GM12878 (cell line): ENCODE measurements around the gene PSMC3IP. TPM values are rescaled to one million over a fixed set of nuclear protein-coding genes. Genes with fewer than 3 reads are reported as not detected.

ENCODE experiments used
- BMI1 ChIP-seq: fragments of 450-650 bp; IDR thresholded peaks from 2 replicates; pipeline ENCODE4 v1.6.1; 2016; ENCODE audit warnings: mild to moderate bottlenecking, moderate library complexity, borderline replicate concordance
- CEBPZ ChIP-seq: fragments of 150-350 bp; IDR thresholded peaks from 2 replicates; pipeline ENCODE4 v1.6.1; 2016; ENCODE audit warnings: low read depth, low read length
- DPF2 ChIP-seq: fragments of 450-650 bp; IDR thresholded peaks from 2 replicates; pipeline ENCODE4 v1.6.1; 2017; ENCODE audit warnings: mild to moderate bottlenecking
- GATAD2B ChIP-seq: fragments of 450-650 bp; conservative IDR thresholded peaks from 2 replicates; pipeline ENCODE4 v1.6.1; 2017; ENCODE audit warnings: low read depth, mild to moderate bottlenecking, moderate library complexity
- HCFC1 ChIP-seq: fragments of 150-350 bp; IDR thresholded peaks from 2 replicates; pipeline ENCODE4 v1.6.1; 2014; ENCODE audit warnings: low read length
- HDGF ChIP-seq: fragments of 450-650 bp; IDR thresholded peaks from 2 replicates; pipeline ENCODE4 v1.6.1; 2016; ENCODE audit warnings: antibody characterized with exemption
- IKZF1 ChIP-seq: fragments of 450-650 bp; conservative IDR thresholded peaks from 2 replicates; pipeline ENCODE4 v1.6.1; 2017; ENCODE audit warnings: antibody characterized with exemption, mild to moderate bottlenecking
- IKZF2 ChIP-seq, 2 experiments: fragments of 450-650 bp; IDR thresholded peaks; 2 replicates each; pipeline ENCODE4 v1.6.1; 2017; ENCODE audit warnings: mild to moderate bottlenecking in 2 of 2, moderate library complexity in 2 of 2
- NBN ChIP-seq: fragments of 450-650 bp; IDR thresholded peaks from 2 replicates; pipeline ENCODE4 v1.6.1; 2016
- RCOR1 ChIP-seq: conservative IDR thresholded peaks from 2 replicates; pipeline ENCODE4 v1.6.1; 2012; ENCODE audit warnings: low read depth, low read length, improper control_type of control experiment
- RELA ChIP-seq: fragments of 450-650 bp; IDR thresholded peaks from 2 replicates; pipeline ENCODE4 v1.8.0; 2014; ENCODE audit warnings: borderline replicate concordance; ENCODE audit not compliant: partially characterized antibody
- SMARCA5 ChIP-seq: fragments of 450-650 bp; IDR thresholded peaks from 2 replicates; pipeline ENCODE4 v1.6.1; 2017; ENCODE audit warnings: mild to moderate bottlenecking
- SREBF2 ChIP-seq: IDR thresholded peaks from 2 replicates; pipeline ENCODE4 v1.6.1; 2012; ENCODE audit warnings: mild to moderate bottlenecking, low read length
- TAF1 ChIP-seq: IDR thresholded peaks from 2 replicates; pipeline ENCODE4 v1.6.1; 2011; ENCODE audit warnings: mild to moderate bottlenecking, low read depth, low read length, borderline replicate concordance
- TBL1XR1 ChIP-seq: IDR thresholded peaks from 2 replicates; pipeline ENCODE4 v1.6.1; 2012; ENCODE audit warnings: low read depth, low read length, improper control_type of control experiment
- TCF3 ChIP-seq: IDR thresholded peaks from 2 replicates; pipeline ENCODE4 v1.6.1; 2012; ENCODE audit warnings: low read depth, mild to moderate bottlenecking, low read length, borderline replicate concordance; ENCODE audit not compliant: insufficient read depth
- ZBTB11 ChIP-seq: fragments of 450-650 bp; formaldehyde crosslinking; IDR thresholded peaks from 2 replicates; pipeline ENCODE4 v1.5.0; 2022; ENCODE audit warnings: mild to moderate bottlenecking, missing genetic modification characterization
- ZNF217 ChIP-seq: fragments of 450-650 bp; IDR thresholded peaks from 2 replicates; pipeline ENCODE4 v1.6.1; 2017; ENCODE audit warnings: antibody characterized with exemption, mild to moderate bottlenecking
- ZNF384 ChIP-seq: IDR thresholded peaks from 2 replicates; pipeline ENCODE4 v1.6.1; 2012; ENCODE audit warnings: low read depth, mild to moderate bottlenecking, low read length, improper control_type of control experiment, borderline replicate concordance
- polyA plus RNA-seq, 11 experiments: library from polyadenylated mRNA; depleted of rRNA in 4 of 11; unstranded in 6 of 11; stranded (reverse) in 5 of 11; fragments of >200 nt; fragmentation: Nextera tagmentation in 4 of 11; fragmentation: Illumina TruSeq in 1 of 11; extraction: Ambion mirVana in 4 of 11; extraction: Trizol in 1 of 11; gene quantifications; 1 replicate in 1 of 11; 2 replicates in 10 of 11; pipeline versions ENCODE4 v1.2.1 to v1.2.3, GENCODE V29; 2011 to 2016; ENCODE audit warnings: inconsistent platforms in 2 of 11, missing spikeins in 2 of 11, low read depth in 1 of 11
- total RNA-seq, 4 experiments: library from RNA; depleted of rRNA in 3 of 4; stranded (reverse); fragments of >200 nt in 3 of 4; fragmentation: Illumina TruSeq in 1 of 4; extraction: Trizol in 1 of 4; gene quantifications; 2 replicates each; pipeline versions ENCODE4 v1.2.1 to v1.2.3, GENCODE V29; 2013 to 2021
- TF ChIP-seq, protein P1 (sequence below): IDR thresholded peaks from 2 replicates; pipeline ENCODE4 v1.6.1; 2011; ENCODE audit warnings: low read depth, mild to moderate bottlenecking, low read length, moderate library complexity, borderline replicate concordance; ENCODE audit errors: extremely low read depth
- TF ChIP-seq, protein P2 (sequence below): fragments of 450-650 bp; IDR thresholded peaks from 2 replicates; pipeline ENCODE4 v1.6.1; 2018; ENCODE audit warnings: mild to moderate bottlenecking, low read depth, moderate library complexity; ENCODE audit not compliant: partially characterized antibody

The PSMC3IP gene
- total and polyA plus RNA-seq, 10 of the 15 experiments (the other 5 are each of a cell fraction or from before 2014, with no cell fraction given), result 6.8 to 34.5 (median 17.7) TPM

DNA sequence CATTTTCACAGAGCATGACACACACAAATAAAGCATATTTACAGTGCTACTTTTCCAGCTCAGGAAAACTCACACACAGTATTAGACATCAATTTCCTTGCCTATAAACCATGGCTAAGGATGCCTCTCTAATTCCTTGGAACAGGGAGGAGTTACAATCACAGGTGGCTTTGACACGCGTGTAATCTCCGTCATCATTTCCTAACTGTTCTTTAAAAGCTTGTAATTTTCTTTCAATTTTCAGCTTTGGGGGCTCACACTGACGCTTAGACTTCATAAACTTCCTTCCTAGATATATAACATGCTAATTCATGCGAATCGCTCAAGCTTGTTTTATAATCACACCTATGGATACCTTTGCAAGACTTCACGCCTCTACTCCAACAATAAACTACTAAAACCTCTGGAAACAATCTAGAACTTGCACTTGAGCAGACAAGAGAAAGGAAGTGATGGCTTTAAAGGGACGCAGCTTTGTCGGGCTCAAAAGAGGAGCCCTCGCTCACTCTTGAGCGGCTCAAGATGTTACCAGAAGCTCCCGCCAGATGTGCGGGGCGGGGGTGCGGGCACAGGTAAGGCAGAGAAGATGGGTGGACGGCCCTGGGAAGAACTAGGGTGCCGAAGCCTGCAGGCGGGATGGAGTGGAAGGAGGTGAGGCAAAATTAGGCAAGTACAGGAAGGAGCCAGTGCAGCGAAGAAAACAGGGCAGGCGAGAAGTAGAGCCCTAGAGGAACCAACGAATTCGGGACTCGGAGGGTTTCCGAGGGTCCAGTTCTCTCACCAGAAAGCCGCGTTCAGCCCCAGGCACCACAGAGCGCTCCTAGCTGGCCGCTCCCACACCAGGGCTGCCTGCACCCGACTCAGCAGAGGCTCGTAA lies 31.0 kb upstream of the PSMC3IP start (continued):
- TF ChIP-seq ZNF217 (no peak), ZNF384 (no peak), HDGF (no peak), HCFC1 (no peak), DPF2 (no peak), ZBTB11 (CRISPR knock-in tag) (no peak), TAF1 (no peak), IKZF1 (no peak), IKZF2 (IDR thresholded peaks at IDR 0.05) (0 out of 4 replicates have a peak, but pooled peaks of 1 of the 2 experiments have one; percentile 24), TBL1XR1 (no peak), GATAD2B (0 out of 2 replicates have a peak, but pooled peaks have one; percentile 58), SMARCA5 (no peak), RCOR1 (no peak), TCF3 (no peak), BMI1 (no peak), NBN (0 out of 2 replicates have a peak, but pooled peaks have one; percentile 20), CEBPZ (no peak), SREBF2 (no peak), RELA (no peak)
- TF ChIP-seq, protein P1, sequence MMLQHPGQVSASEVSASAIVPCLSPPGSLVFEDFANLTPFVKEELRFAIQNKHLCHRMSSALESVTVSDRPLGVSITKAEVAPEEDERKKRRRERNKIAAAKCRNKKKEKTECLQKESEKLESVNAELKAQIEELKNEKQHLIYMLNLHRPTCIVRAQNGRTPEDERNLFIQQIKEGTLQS, result no peak
- TF ChIP-seq, protein P2, sequence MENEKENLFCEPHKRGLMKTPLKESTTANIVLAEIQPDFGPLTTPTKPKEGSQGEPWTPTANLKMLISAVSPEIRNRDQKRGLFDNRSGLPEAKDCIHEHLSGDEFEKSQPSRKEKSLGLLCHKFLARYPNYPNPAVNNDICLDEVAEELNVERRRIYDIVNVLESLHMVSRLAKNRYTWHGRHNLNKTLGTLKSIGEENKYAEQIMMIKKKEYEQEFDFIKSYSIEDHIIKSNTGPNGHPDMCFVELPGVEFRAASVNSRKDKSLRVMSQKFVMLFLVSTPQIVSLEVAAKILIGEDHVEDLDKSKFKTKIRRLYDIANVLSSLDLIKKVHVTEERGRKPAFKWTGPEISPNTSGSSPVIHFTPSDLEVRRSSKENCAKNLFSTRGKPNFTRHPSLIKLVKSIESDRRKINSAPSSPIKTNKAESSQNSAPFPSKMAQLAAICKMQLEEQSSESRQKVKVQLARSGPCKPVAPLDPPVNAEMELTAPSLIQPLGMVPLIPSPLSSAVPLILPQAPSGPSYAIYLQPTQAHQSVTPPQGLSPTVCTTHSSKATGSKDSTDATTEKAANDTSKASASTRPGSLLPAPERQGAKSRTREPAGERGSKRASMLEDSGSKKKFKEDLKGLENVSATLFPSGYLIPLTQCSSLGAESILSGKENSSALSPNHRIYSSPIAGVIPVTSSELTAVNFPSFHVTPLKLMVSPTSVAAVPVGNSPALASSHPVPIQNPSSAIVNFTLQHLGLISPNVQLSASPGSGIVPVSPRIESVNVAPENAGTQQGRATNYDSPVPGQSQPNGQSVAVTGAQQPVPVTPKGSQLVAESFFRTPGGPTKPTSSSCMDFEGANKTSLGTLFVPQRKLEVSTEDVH, result no peak
